HCT116 (cell line): ENCODE results near the gene MUSK. TPM values are rescaled to one million over a fixed set of nuclear protein-coding genes. Genes with fewer than 3 reads are reported as not detected.

Experiments used
- ATAC-seq: fragments of 200-7000 bp; cut with Tn5 transposase; 2 replicates; pipeline ENCODE4 v1.9.1; 2020; ENCODE audit warnings: mild to moderate bottlenecking, moderate library complexity
- BruUV-seq: library from RNA; stranded (reverse); fragments of 400-500 nt; replicated peaks from 2 replicates; lab custom pipeline; 2021; lab: Mats Ljungman, UMichigan
- CTCF ChIA-PET: fragments of 300-600 bp; sonication (Branson Sonifier 250); formaldehyde crosslinking; loops from one replicate; lab custom pipeline; 2021; ENCODE audit warnings: antibody characterized with exemption; lab: Charles Lee
- POLR2A ChIA-PET: fragments of 300-600, 350-600 bp; sonication (Branson Sonifier 250); formaldehyde crosslinking; loops from one replicate; lab custom pipeline; 2021; ENCODE audit warnings: antibody characterized with exemption; lab: Charles Lee
- RAD21 ChIA-PET, 2 experiments: fragments of 300-600 bp; sonication (Branson Sonifier 250); formaldehyde crosslinking; loops; one replicate each; lab custom pipeline; 2023; ENCODE audit warnings: low total read pairs in 2 of 2; ENCODE audit not compliant: uncharacterized antibody in 2 of 2, unreplicated experiment in 2 of 2, low non-redundant PET in 1 of 2; lab: Charles Lee
- DNase-seq: peaks from one replicate; pipeline ENCODE4 v3.0.0-alpha.2; 2010; ENCODE audit warnings: low read depth, low spot score
- H2AFZ ChIP-seq: fragments of 200-600 bp; shearing (Covaris generic), sonication (generic); 2 replicates; pipeline ENCODE4 v1.6.1; 2017; ENCODE audit warnings: low read depth, mixed run types, mixed read lengths, antibody characterized with exemption, low read length; ENCODE audit not compliant: poor library complexity, severe bottlenecking
- H3K27ac ChIP-seq: 2 replicates; pipeline ENCODE4 v1.5.1; 2012; ENCODE audit warnings: low read depth, low read length
- H3K27me3 ChIP-seq: fragments of 200-600 bp; sonication (generic); 2 replicates; pipeline ENCODE4 v1.6.1; 2016; ENCODE audit warnings: mixed run types, low read length, mixed read lengths; ENCODE audit not compliant: insufficient read depth
- H3K36me3 ChIP-seq, 2 experiments: fragments of 200-500 bp in 1 of 2; fragments of 200-600 bp in 1 of 2; sonication (Bioruptor generic) in 1 of 2; sonication (generic) in 1 of 2; 2 replicates each; pipeline versions ENCODE4 v1.5.1 to v1.6.1; 2014 to 2016; ENCODE audit warnings: low read length in 2 of 2, inconsistent platforms in 1 of 2, mixed read lengths in 1 of 2, mixed run types in 1 of 2; ENCODE audit not compliant: insufficient read depth in 2 of 2, control insufficient read depth in 1 of 2
- H3K4me1 ChIP-seq, 2 experiments: fragments of 200-600 bp in 1 of 2; sonication (generic) in 1 of 2; 2 replicates each; pipeline versions ENCODE4 v1.5.1 to v1.6.1; 2012 to 2017; ENCODE audit warnings: low read length in 2 of 2, inconsistent platforms in 1 of 2, mild to moderate bottlenecking in 1 of 2, mixed read lengths in 1 of 2, mixed run types in 1 of 2, moderate library complexity in 1 of 2; ENCODE audit not compliant: insufficient read depth in 2 of 2, control insufficient read depth in 1 of 2
- H3K4me2 ChIP-seq: fragments of 200-600 bp; sonication (generic); 2 replicates; pipeline ENCODE4 v1.6.1; 2017; ENCODE audit warnings: mixed run types, low read length, mixed read lengths
- H3K4me3 ChIP-seq, 2 experiments: fragments of 200-600 bp in 1 of 2; sonication (generic) in 1 of 2; replicated peaks in 1 of 2; 2 replicates each; pipeline ENCODE4 v1.5.1; 2011 to 2016; ENCODE audit warnings: low read length in 2 of 2, control low read depth in 1 of 2, low read depth in 1 of 2, mild to moderate bottlenecking in 1 of 2, mixed read lengths in 1 of 2, mixed run types in 1 of 2
- H3K79me2 ChIP-seq: fragments of 200-600 bp; sonication (generic); 2 replicates; pipeline ENCODE4 v1.6.1; 2017; ENCODE audit warnings: mild to moderate bottlenecking, mixed run types, low read length, moderate library complexity, mixed read lengths; ENCODE audit not compliant: insufficient read depth
- H3K9ac ChIP-seq: fragments of 200-600 bp; sonication (generic); 2 replicates; pipeline ENCODE4 v1.6.1; 2016; ENCODE audit warnings: low read length, mixed read lengths
- H3K9me2 ChIP-seq: fragments of 200-600 bp; sonication (generic), shearing (Covaris generic); 2 replicates; pipeline ENCODE4 v1.6.1; 2017; ENCODE audit warnings: mixed run types, mild to moderate bottlenecking, moderate library complexity; ENCODE audit not compliant: insufficient read depth
- H3K9me3 ChIP-seq, 2 experiments: fragments of 200-500 bp in 1 of 2; fragments of 200-600 bp in 1 of 2; sonication (Bioruptor generic) in 1 of 2; sonication (generic) in 1 of 2; 2 replicates each; pipeline ENCODE4 v1.6.1; 2014 to 2017; ENCODE audit warnings: low read length in 2 of 2, mixed read lengths in 2 of 2, inconsistent platforms in 1 of 2, low read depth in 1 of 2, mild to moderate bottlenecking in 1 of 2, mixed run types in 1 of 2, moderate library complexity in 1 of 2; ENCODE audit not compliant: control insufficient read depth in 1 of 2, insufficient read depth in 1 of 2
- H4K20me1 ChIP-seq: fragments of 200-600 bp; sonication (generic), shearing (Covaris generic); 2 replicates; pipeline ENCODE4 v1.6.1; 2017; ENCODE audit warnings: mixed run types, mild to moderate bottlenecking, moderate library complexity; ENCODE audit not compliant: insufficient read depth
- CBX3 ChIP-seq: IDR thresholded peaks from 2 replicates; pipeline ENCODE4 v1.6.1; 2012; ENCODE audit warnings: low read depth
- EGR1 ChIP-seq: IDR thresholded peaks from 2 replicates; pipeline ENCODE4 v1.6.1; 2012; ENCODE audit warnings: low read depth
- EZH2 ChIP-seq: fragments of 200-600 bp; sonication (generic); IDR thresholded peaks from 2 replicates; pipeline ENCODE4 v1.6.1; 2017; ENCODE audit warnings: antibody characterized with exemption, mixed run types
- POLR2AphosphoS5 ChIP-seq: IDR thresholded peaks from 2 replicates; pipeline ENCODE4 v1.6.1; 2011; ENCODE audit warnings: mild to moderate bottlenecking, low read depth, low read length, moderate library complexity
- REST ChIP-seq: IDR thresholded peaks from 2 replicates; pipeline ENCODE4 v1.6.1; 2012; ENCODE audit warnings: low read depth
- SIN3A ChIP-seq: IDR thresholded peaks from 2 replicates; pipeline ENCODE4 v1.6.1; 2012; ENCODE audit warnings: low read depth
- SP1 ChIP-seq: IDR thresholded peaks from 2 replicates; pipeline ENCODE4 v1.6.1; 2012; ENCODE audit warnings: low read depth
- TCF7L2 ChIP-seq: IDR thresholded peaks from 2 replicates; pipeline ENCODE4 v1.7.0; 2011; ENCODE audit warnings: borderline replicate concordance, inconsistent platforms; ENCODE audit not compliant: insufficient read depth, insufficient read length; ENCODE audit errors: extremely low read depth
- YY1 ChIP-seq: IDR thresholded peaks from 2 replicates; pipeline ENCODE4 v1.6.1; 2011; ENCODE audit warnings: low read length, low read depth, moderate library complexity, mild to moderate bottlenecking; ENCODE audit not compliant: insufficient replicate concordance; ENCODE audit errors: extremely low read depth
- ZNF274 ChIP-seq: fragments of 200-500 bp; sonication (Bioruptor generic); IDR thresholded peaks from 2 replicates; pipeline ENCODE4 v1.6.1; 2014; ENCODE audit warnings: mild to moderate bottlenecking, low read depth, low read length, inconsistent platforms
- intact Hi-C: fragments of 100-400 bp; cut with micrococcal nuclease; formaldehyde crosslinking; loops from 2 replicates; pipeline ENCODE4 v1.10.0; 2022
- total RNA-seq: library from RNA; stranded (reverse); gene quantifications from one replicate; pipeline ENCODE4 v1.2.1, GENCODE V29; 2021; ENCODE audit not compliant: unreplicated experiment

Gene MUSK
- total RNA-seq, 1 experiment from 2014 or later = not detected

GRCh38 chr9:110758201-110758600 lies 89.6 kb downstream of the MUSK start:
- POLR2A ChIA-PET = no interaction called here
- no TSS peak for BruUV-seq
- RAD21 ChIA-PET = no interaction called here

More at GRCh38 chr9:110758201-110758600, 89.6 kb downstream of the MUSK start:
- Histone ChIP-seq H3K4me3 (no peak overlapping the region), H4K20me1 (no peaks in the 10 kb centered on the region), H3K4me1 (peaks cover 2 to 10% of the 10 kb centered on the region in 2 experiments; a peak in 3 of 4 replicates), H3K9ac (no peak overlapping the region), H3K4me2 (no peak overlapping the region), H3K79me2 (no peaks in the 10 kb centered on the region), H3K27ac (no peak overlapping the region), H3K9me3 (no peaks in the 10 kb centered on the region), H3K9me2 (no peaks in the 10 kb centered on the region), H3K36me3 (no peaks in the 10 kb centered on the region), H2AFZ (no peak overlapping the region), H3K27me3 (no peaks in the 10 kb centered on the region)
- no peak for DNase-seq
- no peak for ATAC-seq
- CTCF ChIA-PET = no interaction called here
- intact Hi-C loops = no loop called here
- TF ChIP-seq POLR2AphosphoS5 (no peak), CBX3 (no peak), SIN3A (no peak), YY1 (no peak), SP1 (no peak), TCF7L2 (no peak), REST (no peak), EZH2 (no peak), EGR1 (no peak), ZNF274 (no peak)
